Common myeloid progenitor, CD34-positive (primary cell): Measurements from ENCODE around the gene MCF2L.
A peak's percentile ranks its signal among the peaks of the same experiment; 100 is the strongest.

Source experiments
- CTCF ChIA-PET: fragments of 350-600 bp; sonication (Branson Sonifier 250); formaldehyde crosslinking; loops from one replicate; lab custom pipeline; 2021; ENCODE audit warnings: antibody characterized with exemption; lab: Charles Lee
- POLR2A ChIA-PET: fragments of 350-600 bp; sonication (Branson Sonifier 250); formaldehyde crosslinking; loops from one replicate; lab custom pipeline; 2021; ENCODE audit warnings: antibody characterized with exemption; lab: Charles Lee
- DNase-seq, 3 donors: peaks; one replicate each; pipeline versions ENCODE4 v3.0.0 to v3.0.0-alpha.2; 2013
- H3K27ac ChIP-seq, 2 experiments: 1 replicate in 1 of 2; 2 replicates in 1 of 2; pipeline ENCODE4 v1.7.0; 2013; ENCODE audit warnings: inconsistent platforms in 2 of 2, low read length in 2 of 2, mild to moderate bottlenecking in 2 of 2, low read depth in 1 of 2, moderate library complexity in 1 of 2; ENCODE audit not compliant: severe bottlenecking in 2 of 2, insufficient read depth in 1 of 2, poor library complexity in 1 of 2
- H3K27me3 ChIP-seq, 5 experiments: replicated peaks in 2 of 5; 1 replicate in 3 of 5; 2 replicates in 2 of 5; pipeline versions ENCODE4 v1.6.1 to v1.7.0; 2013; ENCODE audit warnings: low read length in 4 of 5, mild to moderate bottlenecking in 2 of 5, moderate library complexity in 2 of 5, inconsistent platforms in 1 of 5; ENCODE audit not compliant: insufficient read depth in 5 of 5, control insufficient read depth in 4 of 5
- H3K36me3 ChIP-seq, 4 experiments: 1 replicate in 2 of 4; 2 replicates in 2 of 4; pipeline versions ENCODE4 v1.6.1 to v1.7.0; 2013; ENCODE audit warnings: low read length in 3 of 4, control low read depth in 1 of 4, mild to moderate bottlenecking in 1 of 4; ENCODE audit not compliant: control insufficient read depth in 4 of 4, insufficient read depth in 4 of 4
- H3K4me1 ChIP-seq, 4 experiments: 1 replicate in 3 of 4; 2 replicates in 1 of 4; pipeline versions ENCODE4 v1.6.1 to v1.7.1; 2013; ENCODE audit warnings: low read length in 3 of 4, mild to moderate bottlenecking in 3 of 4, control low read depth in 1 of 4, inconsistent platforms in 1 of 4, moderate library complexity in 1 of 4; ENCODE audit not compliant: control insufficient read depth in 4 of 4, insufficient read depth in 4 of 4; ENCODE audit errors: control extremely low read depth in 1 of 4
- H3K4me3 ChIP-seq, 7 experiments: 1 replicate in 4 of 7; 2 replicates in 3 of 7; pipeline versions ENCODE4 v1.5.1 to v1.7.0; 2013; ENCODE audit warnings: mild to moderate bottlenecking in 7 of 7, low read length in 6 of 7, moderate library complexity in 6 of 7, inconsistent platforms in 2 of 7, low read depth in 2 of 7, control low read depth in 1 of 7; ENCODE audit not compliant: insufficient read depth in 4 of 7, control insufficient read depth in 1 of 7; ENCODE audit errors: extremely low read depth in 1 of 7
- H3K9me3 ChIP-seq, 5 experiments: 1 replicate in 4 of 5; 2 replicates in 1 of 5; pipeline versions ENCODE4 v1.6.1 to v1.7.1; 2013; ENCODE audit warnings: low read length in 4 of 5, mild to moderate bottlenecking in 2 of 5, inconsistent platforms in 1 of 5, low read depth in 1 of 5, moderate library complexity in 1 of 5; ENCODE audit not compliant: control insufficient read depth in 4 of 5, insufficient read depth in 2 of 5; ENCODE audit errors: control extremely low read depth in 1 of 5
- WGBS: methylation state at CpG from one replicate; pipeline ENCODE4 v1.1.5; 2013; ENCODE audit not compliant: insufficient coverage; 5-methylcytosine and 5-hydroxymethylcytosine counted together

MCF2L gene

DNA sequence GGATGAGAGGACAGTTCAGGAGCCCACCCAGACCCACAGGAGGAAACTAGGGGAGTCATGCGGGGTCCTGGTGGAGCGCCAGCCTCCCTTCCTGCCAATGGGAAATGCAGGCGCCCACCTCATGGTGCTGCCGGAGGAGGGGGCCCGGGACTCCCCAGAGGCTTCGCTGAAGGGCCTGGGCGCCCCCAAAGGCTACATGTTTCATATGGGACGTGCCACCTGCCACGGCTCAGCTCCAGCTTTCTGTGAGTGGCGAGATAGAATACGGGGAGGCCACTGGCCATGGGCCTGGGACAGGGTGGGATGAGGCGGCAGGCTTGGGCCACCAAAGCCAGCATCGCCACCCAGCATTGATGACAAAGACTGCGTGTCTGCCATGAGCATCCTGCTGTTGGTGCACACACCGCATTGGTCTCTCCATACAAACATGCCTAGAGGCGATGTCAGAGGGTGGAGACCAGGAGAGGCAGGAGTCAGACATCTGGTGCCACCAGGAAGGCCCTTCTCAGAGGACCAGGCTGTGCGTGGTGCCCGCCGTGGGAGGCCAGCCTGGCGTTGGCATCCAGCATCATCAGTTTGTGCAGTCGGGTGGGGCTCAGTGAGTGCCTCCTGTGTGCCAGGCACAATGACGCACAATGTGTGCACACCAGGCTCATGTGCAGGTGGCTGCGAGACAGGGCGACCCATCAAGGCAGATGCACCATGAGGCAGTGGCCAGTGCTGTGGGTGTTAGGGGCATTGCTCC is 152.3 kb downstream of the MCF2L start:
- Histone ChIP-seq H3K4me1 (no peaks in the 10 kb centered on the region), H3K9me3 (no peaks in the 10 kb centered on the region), H3K4me3 (no peak overlapping the region), H3K36me3 (no peaks in the 10 kb centered on the region), H3K27ac (no peak overlapping the region), H3K27me3 (peaks cover 0 to 2% (median 0%) of the 10 kb centered on the region in 5 experiments)
- ChIA-PET POLR2A (no interaction called here), CTCF (no interaction called here)
- DNase-seq, result no peak
- WGBS, result 99% methylated on average over 23 of the region's 24 CpGs

GRCh38 chr13:113121928-113122471 is 153.0 kb downstream of the MCF2L start:
- ChIA-PET CTCF (no interaction called here), POLR2A (no interaction called here)
- no peaks in the 10 kb centered on the region for H3K36me3 ChIP-seq
- 89% methylated on average over 13 of the region's 16 CpGs for WGBS
- peaks cover 0 to 3% (median 0%) of the 10 kb centered on the region in 5 experiments for H3K27me3 ChIP-seq
- H3K9me3 ChIP-seq, result no peaks in the 10 kb centered on the region
- no peak for DNase-seq
- H3K27ac ChIP-seq, result no peak overlapping the region
- no peaks in the 10 kb centered on the region for H3K4me1 ChIP-seq
- no peak overlapping the region for H3K4me3 ChIP-seq

DNA sequence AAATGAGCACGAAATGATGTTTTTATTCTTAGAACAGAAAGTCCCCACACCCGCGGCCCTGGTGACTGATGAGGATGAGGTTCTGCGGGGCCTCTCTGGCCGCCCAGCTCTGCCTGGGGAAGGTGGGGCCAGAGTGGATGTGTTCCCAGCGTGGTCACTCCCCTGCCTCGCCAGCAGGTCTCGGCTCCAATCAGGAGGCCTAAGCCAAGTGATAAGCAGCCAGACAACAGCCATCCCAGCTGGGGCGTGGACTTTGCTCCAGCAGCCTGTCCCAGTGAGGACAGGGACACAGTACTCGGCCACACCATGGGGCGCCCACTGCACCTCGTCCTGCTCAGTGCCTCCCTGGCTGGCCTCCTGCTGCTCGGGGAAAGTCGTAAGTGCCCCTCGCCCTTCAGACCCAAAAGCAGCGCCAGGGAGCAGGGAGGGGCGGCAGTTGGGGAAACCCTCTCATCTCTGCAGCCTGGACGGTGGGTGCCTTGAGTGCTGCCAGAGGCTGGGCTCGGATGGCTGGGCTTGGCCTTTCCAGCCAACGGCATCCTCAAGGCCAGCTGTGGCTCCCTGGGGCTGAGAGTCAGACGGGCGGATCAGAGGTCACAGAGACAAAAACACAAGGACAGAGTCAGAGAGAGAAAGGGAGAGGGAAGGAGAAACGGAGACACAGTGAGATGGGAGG is 153.7 kb downstream of the MCF2L start, which contains the start of gene F10:
F10 (plus strand) TSS at position 250 of the 676 bp plus-strand sequence; CDS start at position 307, 57 bp downstream.
- H3K4me3 ChIP-seq, result no peak within 1 kb of the TSS
- no peaks in the 10 kb centered on the region for H3K9me3 ChIP-seq
- WGBS, result 85% methylated on average over 23 of the region's 23 CpGs
- POLR2A ChIA-PET, result no interaction called here
- H3K36me3 ChIP-seq, result no peaks in the 10 kb centered on the region
- CTCF ChIA-PET, result no interaction called here
- H3K4me1 ChIP-seq, result no peaks in the 10 kb centered on the region
- no peak within 1 kb of the TSS for H3K27ac ChIP-seq
- peaks cover 0 to 5% (median 0%) of the 10 kb centered on the region in 5 experiments for H3K27me3 ChIP-seq
- no peak for DNase-seq

- ChIA-PET POLR2A (no interaction called here), CTCF (no interaction called here)
- 91% methylated on average over 23 of the region's 29 CpGs for WGBS
- Histone ChIP-seq H3K36me3 (no peaks in the 10 kb centered on the region), H3K4me3 (no peak overlapping the region), H3K4me1 (no peaks in the 10 kb centered on the region), H3K27ac (no peak overlapping the region), H3K9me3 (no peaks in the 10 kb centered on the region), H3K27me3 (peaks cover 0 to 11% (median 0%) of the 10 kb centered on the region in 5 experiments)
- DNase-seq, result peak in 2 of 3 donors; percentile 24 to 35
These were observed 154.5 kb downstream of the MCF2L start for GRCh38 chr13:113123226-113124201.

- CTCF ChIA-PET, result no interaction called here
- H3K9me3 ChIP-seq, result no peaks in the 10 kb centered on the region
- WGBS, result 97% methylated on average over 19 of the region's 19 CpGs
- POLR2A ChIA-PET, result no interaction called here
- H3K4me3 ChIP-seq, result no peak overlapping the region
- no peak for DNase-seq
- no peaks in the 10 kb centered on the region for H3K36me3 ChIP-seq
- no peaks in the 10 kb centered on the region for H3K4me1 ChIP-seq
- H3K27me3 ChIP-seq, result peaks cover 0 to 18% (median 0%) of the 10 kb centered on the region in 5 experiments
- no peak overlapping the region for H3K27ac ChIP-seq
These were observed 155.4 kb downstream of the MCF2L start for GRCh38 chr13:113124211-113124970.

DNA sequence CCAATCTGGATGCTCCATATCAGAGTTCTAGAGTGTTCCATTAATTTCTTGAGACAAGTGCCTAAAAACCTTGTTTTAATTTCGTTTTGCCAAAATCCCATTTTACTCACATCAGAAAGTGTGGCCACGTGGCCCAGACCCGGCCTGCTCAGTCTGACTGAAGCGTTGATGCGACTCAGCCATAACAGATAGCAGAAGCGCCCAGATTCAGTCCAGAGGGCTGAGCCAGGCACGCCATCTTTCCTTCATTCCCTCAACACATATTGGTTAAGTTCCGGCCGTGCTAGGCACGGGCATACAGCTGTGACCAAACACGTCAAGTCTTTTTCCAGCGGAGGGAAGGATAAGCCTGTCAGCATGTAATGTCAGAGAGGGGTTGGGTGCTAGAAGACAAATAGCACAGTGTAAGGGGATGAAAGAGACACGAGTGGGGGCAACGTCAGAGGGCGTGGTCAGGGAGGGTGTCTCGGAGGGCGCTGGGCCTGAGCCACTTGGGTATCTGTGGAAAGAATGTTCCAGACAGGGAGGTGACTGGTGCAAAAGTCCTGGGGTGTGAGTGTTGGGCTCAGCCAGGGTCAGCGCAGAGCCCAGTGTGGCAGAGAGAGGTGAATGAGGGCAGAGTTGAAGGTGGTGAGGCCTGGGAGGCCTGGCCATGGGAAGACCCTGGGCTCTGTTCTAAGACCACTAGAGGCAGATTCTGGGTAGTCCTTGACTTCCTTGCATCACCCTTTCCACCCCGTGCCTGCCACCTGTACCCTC is 156.7 kb downstream of the MCF2L start:
- ChIA-PET POLR2A (no interaction called here), CTCF (no interaction called here)
- Histone ChIP-seq H3K4me3 (no peak overlapping the region), H3K4me1 (peaks cover 0 to 9% (median 4%) of the 10 kb centered on the region in 4 experiments), H3K27ac (no peak overlapping the region), H3K9me3 (peaks cover 0 to 4% (median 0%) of the 10 kb centered on the region in 5 experiments), H3K36me3 (no peaks in the 10 kb centered on the region), H3K27me3 (peaks cover 0 to 31% (median 4%) of the 10 kb centered on the region in 5 experiments)
- 97% methylated on average over 18 of the region's 19 CpGs for WGBS
- no peak for DNase-seq
